GM15510 (cell line): Measurements from ENCODE around the gene ATP5MC3.

ENCODE experiments used
- POLR2A ChIP-seq: IDR thresholded peaks from 3 replicates; pipeline ENCODE4 v1.6.1; 2011; ENCODE audit warnings: borderline replicate concordance; ENCODE audit not compliant: insufficient read length; ENCODE audit errors: extremely low read depth

Gene ATP5MC3

GRCh38 chr2:175181104-175181876, at the start of gene ATP5MC3:
Gene ATP5MC3, minus strand, starts transcription at chr2:175181710. Its CDS starts 317 bp downstream, at chr2:175181393.
- peak; percentile 95 for TF ChIP-seq POLR2A

- no peak for TF ChIP-seq POLR2A
Observed at GRCh38 chr2:175228179-175228578, 46.7 kb upstream of the ATP5MC3 start.

GRCh38 chr2:175227393-175227792, 45.9 kb upstream of the ATP5MC3 start:
- TF ChIP-seq POLR2A, result no peak

- TF ChIP-seq POLR2A, result no peak
Observed at GRCh38 chr2:175220075-175220474, 38.6 kb upstream of the ATP5MC3 start.

GRCh38 chr2:175218551-175218950, 37.0 kb upstream of the ATP5MC3 start:
- TF ChIP-seq POLR2A, result no peak

GRCh38 chr2:175207741-175208438, 26.4 kb upstream of the ATP5MC3 start:
- no peak for TF ChIP-seq POLR2A

- TF ChIP-seq POLR2A, result no peak
Observed at GRCh38 chr2:175206866-175207265, 25.4 kb upstream of the ATP5MC3 start.

GRCh38 chr2:175205523-175205922, 24.0 kb upstream of the ATP5MC3 start:
- no peak for TF ChIP-seq POLR2A

- TF ChIP-seq POLR2A, result no peak
Observed at GRCh38 chr2:175203621-175204496, 22.3 kb upstream of the ATP5MC3 start.

GRCh38 chr2:175195012-175195411, 13.5 kb upstream of the ATP5MC3 start:
- TF ChIP-seq POLR2A, result no peak

- TF ChIP-seq POLR2A, result no peak
Observed at GRCh38 chr2:175188761-175189160, 7.3 kb upstream of the ATP5MC3 start.

- no peak for TF ChIP-seq POLR2A
Observed at GRCh38 chr2:175187378-175187777, 5.9 kb upstream of the ATP5MC3 start.

GRCh38 chr2:175183674-175184073, 2.2 kb upstream of the ATP5MC3 start:
- TF ChIP-seq POLR2A, result no peak

GRCh38 chr2:175181877-175182308, 383 bp upstream of the ATP5MC3 start:
- TF ChIP-seq POLR2A, result no peak

- peak; percentile 38 for TF ChIP-seq POLR2A
Observed at GRCh38 chr2:175180701-175181103, 808 bp downstream of the ATP5MC3 start.
